Hematopoietic multipotent progenitor cell treated with erythropoietin and hydrocortisone succinate and interleukin-3 and kit ligand, for 17 days (in vitro differentiated cells): ENCODE results near the gene ORM1.
"Not testable (repeated sequence)": the region's sequence is repeated elsewhere in the genome, so short reads cannot be mapped to it uniquely, and the experiment has no call there.

Experiments
- DNase-seq: peaks from one replicate; pipeline ENCODE4 v3.0.0-alpha.2; 2015; ENCODE audit warnings: low spot score

Gene ORM1

GRCh38 chr9:114308361-114308950 is 14.4 kb upstream of the ORM1 start:
- DNase-seq: no peak

GRCh38 chr9:114309096-114309495 is 13.8 kb upstream of the ORM1 start:
- DNase-seq: no peak

- DNase-seq: no peak
These were observed 12.1 kb upstream of the ORM1 start for GRCh38 chr9:114310471-114311450.

GRCh38 chr9:114311571-114312512 is 11.1 kb upstream of the ORM1 start:
- DNase-seq: no peak

GRCh38 chr9:114312513-114312875 is 10.4 kb upstream of the ORM1 start:
- DNase-seq: no peak

- no peak for DNase-seq
These were observed 9.7 kb upstream of the ORM1 start for GRCh38 chr9:114313186-114313585.

GRCh38 chr9:114314256-114314867 is 8.5 kb upstream of the ORM1 start:
- DNase-seq: no peak

GRCh38 chr9:114314881-114315722 is 7.8 kb upstream of the ORM1 start:
- no peak for DNase-seq

GRCh38 chr9:114315723-114316363 is 7.1 kb upstream of the ORM1 start:
- no peak for DNase-seq

GRCh38 chr9:114316605-114317230 is 6.2 kb upstream of the ORM1 start:
- no peak for DNase-seq

- no peak for DNase-seq
These were observed 5.1 kb upstream of the ORM1 start for GRCh38 chr9:114317665-114318357.

- DNase-seq: no peak
These were observed 4.5 kb upstream of the ORM1 start for GRCh38 chr9:114318416-114318815.

GRCh38 chr9:114319147-114319546 is 3.8 kb upstream of the ORM1 start:
- DNase-seq: no peak

- not testable (repeated sequence) for DNase-seq
These were observed 2.2 kb upstream of the ORM1 start for GRCh38 chr9:114320710-114321109.

- no peak for DNase-seq
These were observed 1.1 kb upstream of the ORM1 start for GRCh38 chr9:114321759-114322158.

- DNase-seq: not testable (repeated sequence)
These were observed 609 bp upstream of the ORM1 start for GRCh38 chr9:114322160-114322818.

- not testable (repeated sequence) for DNase-seq
These were observed 951 bp downstream of the ORM1 start for GRCh38 chr9:114323849-114324248.

- no peak for DNase-seq
These were observed 1.6 kb downstream of the ORM1 start for GRCh38 chr9:114324492-114324891.

GRCh38 chr9:114324965-114325364 is 2.1 kb downstream of the ORM1 start:
- DNase-seq: not testable (repeated sequence)
